GM12878 (cell line): ENCODE results near the gene BRME1. TPM values are rescaled to one million over a fixed set of nuclear protein-coding genes. Genes with fewer than 3 reads are reported as not detected.
A peak's percentile ranks its signal among the peaks of the same experiment; 100 is the strongest.

ENCODE experiments used
- CEBPB ChIP-seq, 2 experiments: fragments of 150-350 bp in 1 of 2; IDR thresholded peaks; 2 replicates each; pipeline ENCODE4 v1.6.1; 2012 to 2014; ENCODE audit warnings: low read depth in 2 of 2, low read length in 2 of 2, borderline replicate concordance in 1 of 2, inconsistent platforms in 1 of 2
- CHD2 ChIP-seq: IDR thresholded peaks from 2 replicates; pipeline ENCODE4 v1.6.1; 2011; ENCODE audit warnings: low read depth, low read length, improper control_type of control experiment, borderline replicate concordance
- EP300 ChIP-seq, 2 experiments: fragments of 150-350 bp in 1 of 2; IDR thresholded peaks; 2 replicates each; pipeline ENCODE4 v1.6.1; 2011 to 2012; ENCODE audit warnings: low read depth in 2 of 2, low read length in 2 of 2, borderline replicate concordance in 1 of 2, improper control_type of control experiment in 1 of 2, inconsistent platforms in 1 of 2; ENCODE audit not compliant: control insufficient read depth in 1 of 2
- ETV6 ChIP-seq, 2 experiments: fragments of 450-650 bp in 1 of 2; IDR thresholded peaks in 1 of 2; conservative IDR thresholded peaks in 1 of 2; 2 replicates each; pipeline ENCODE4 v1.6.1; 2014; ENCODE audit warnings: antibody characterized with exemption in 1 of 2, borderline replicate concordance in 1 of 2, low read depth in 1 of 2, mild to moderate bottlenecking in 1 of 2, moderate library complexity in 1 of 2
- HDAC6 ChIP-seq: fragments of 200-600 bp; sonication (generic); IDR thresholded peaks from one replicate; pipeline ENCODE4 v1.8.0; 2017; ENCODE audit warnings: antibody characterized with exemption; ENCODE audit not compliant: unreplicated experiment
- KDM1A ChIP-seq: fragments of 200-600 bp; sonication (generic); IDR thresholded peaks from 2 replicates; pipeline ENCODE4 v1.6.1; 2016; ENCODE audit warnings: borderline replicate concordance
- LARP7 ChIP-seq: fragments of 450-650 bp; IDR thresholded peaks from 2 replicates; pipeline ENCODE4 v1.6.1; 2017; ENCODE audit warnings: mild to moderate bottlenecking
- MEF2A ChIP-seq: IDR thresholded peaks from 2 replicates; pipeline ENCODE4 v1.6.1; 2011; ENCODE audit warnings: low read depth, mild to moderate bottlenecking, low read length, moderate library complexity; ENCODE audit not compliant: insufficient read depth
- NBN ChIP-seq: fragments of 450-650 bp; IDR thresholded peaks from 2 replicates; pipeline ENCODE4 v1.6.1; 2016
- RAD21 ChIP-seq: IDR thresholded peaks from 2 replicates; pipeline ENCODE4 v1.6.1; 2011; ENCODE audit warnings: mild to moderate bottlenecking, low read depth, low read length, moderate library complexity; ENCODE audit not compliant: insufficient read depth
- RUNX3 ChIP-seq: IDR thresholded peaks from 2 replicates; pipeline ENCODE4 v1.6.1; 2012; ENCODE audit warnings: low read length, inconsistent platforms
- TCF12 ChIP-seq: IDR thresholded peaks from 2 replicates; pipeline ENCODE4 v1.6.1; 2011; ENCODE audit warnings: low read depth, mild to moderate bottlenecking, low read length
- WRNIP1 ChIP-seq: IDR thresholded peaks from 2 replicates; pipeline ENCODE4 v1.6.1; 2011; ENCODE audit warnings: low read depth, low read length, improper control_type of control experiment, borderline replicate concordance
- ZNF217 ChIP-seq: fragments of 450-650 bp; IDR thresholded peaks from 2 replicates; pipeline ENCODE4 v1.6.1; 2017; ENCODE audit warnings: antibody characterized with exemption, mild to moderate bottlenecking
- ZNF384 ChIP-seq: IDR thresholded peaks from 2 replicates; pipeline ENCODE4 v1.6.1; 2012; ENCODE audit warnings: low read depth, mild to moderate bottlenecking, low read length, improper control_type of control experiment, borderline replicate concordance
- polyA plus RNA-seq, 11 experiments: library from polyadenylated mRNA; depleted of rRNA in 4 of 11; unstranded in 6 of 11; stranded (reverse) in 5 of 11; fragments of >200 nt; fragmentation: Nextera tagmentation in 4 of 11; fragmentation: Illumina TruSeq in 1 of 11; extraction: Ambion mirVana in 4 of 11; extraction: Trizol in 1 of 11; gene quantifications; 1 replicate in 1 of 11; 2 replicates in 10 of 11; pipeline versions ENCODE4 v1.2.1 to v1.2.3, GENCODE V29; 2011 to 2016; ENCODE audit warnings: inconsistent platforms in 2 of 11, missing spikeins in 2 of 11, low read depth in 1 of 11
- total RNA-seq, 4 experiments: library from RNA; depleted of rRNA in 3 of 4; stranded (reverse); fragments of >200 nt in 3 of 4; fragmentation: Illumina TruSeq in 1 of 4; extraction: Trizol in 1 of 4; gene quantifications; 2 replicates each; pipeline versions ENCODE4 v1.2.1 to v1.2.3, GENCODE V29; 2013 to 2021
- TF ChIP-seq, protein P1 (sequence below), 3 experiments: IDR thresholded peaks in 2 of 3; conservative IDR thresholded peaks in 1 of 3; 2 replicates each; pipeline ENCODE4 v1.5.1; 2011; ENCODE audit warnings: low read depth in 3 of 3, low read length in 3 of 3, mild to moderate bottlenecking in 3 of 3, control low read depth in 2 of 3, moderate library complexity in 2 of 3, inconsistent platforms in 1 of 3, mixed read lengths in 1 of 3; ENCODE audit not compliant: control insufficient read depth in 2 of 3, insufficient read depth in 1 of 3; ENCODE audit errors: extremely low read depth in 1 of 3
- TF ChIP-seq, protein P2 (sequence below): fragments of 450-650 bp; IDR thresholded peaks from 2 replicates; pipeline ENCODE4 v1.6.1; 2016; ENCODE audit warnings: mild to moderate bottlenecking
- TF ChIP-seq, protein P3 (sequence below): IDR thresholded peaks from 2 replicates; pipeline ENCODE4 v1.6.1; 2011; ENCODE audit warnings: mild to moderate bottlenecking, low read depth, low read length, moderate library complexity; ENCODE audit not compliant: insufficient replicate concordance
- TF ChIP-seq, protein P4 (sequence below): fragments of 450-650 bp; IDR thresholded peaks from 2 replicates; pipeline ENCODE4 v1.6.1; 2017; ENCODE audit warnings: mild to moderate bottlenecking, moderate library complexity

Gene BRME1
- total and polyA plus RNA-seq, 10 of the 15 experiments (the other 5 are each of a cell fraction or from before 2014, with no cell fraction given): 0.07 to 2.2 (median 1.1) TPM; not detected in 1

DNA sequence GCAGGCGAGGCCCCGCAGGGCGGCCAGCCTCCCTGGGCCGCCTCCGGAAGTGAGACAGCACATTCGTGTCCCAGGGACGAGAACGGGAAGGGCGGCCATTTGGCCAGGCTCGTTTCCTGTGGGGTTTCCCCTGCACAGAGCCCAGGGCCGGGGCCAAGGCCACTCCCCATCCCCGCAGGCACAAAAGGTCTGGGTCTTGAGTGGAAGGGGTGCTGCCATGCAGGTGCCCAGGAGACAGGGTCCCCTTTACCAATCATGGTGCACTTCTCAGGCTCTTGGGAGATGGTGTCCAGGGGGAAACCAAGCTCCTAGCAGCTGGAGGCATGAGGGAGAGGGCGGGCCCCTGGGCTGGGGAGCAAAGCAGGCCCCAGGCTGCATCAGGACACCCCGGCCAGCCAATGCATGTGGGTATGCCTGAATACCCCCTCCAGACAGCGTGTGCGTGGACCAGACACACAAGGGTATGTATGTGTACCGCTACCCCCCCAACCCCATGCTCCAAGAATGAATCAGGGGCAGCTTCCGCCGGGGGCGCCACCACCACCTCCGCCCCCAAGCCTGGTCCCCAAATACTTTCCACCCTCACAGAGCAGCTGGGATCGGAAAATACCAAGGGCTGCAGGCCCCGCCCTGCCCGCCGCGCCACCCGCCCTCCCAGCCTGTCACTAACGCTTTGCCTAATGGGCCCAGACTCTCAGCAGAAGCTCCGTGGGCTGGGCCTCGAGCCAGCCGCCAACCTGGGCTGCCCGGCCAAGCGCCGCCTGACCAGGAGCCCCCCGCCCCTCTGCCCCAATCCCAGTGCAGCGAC is 66.6 kb downstream of the BRME1 start (continued):
- TF ChIP-seq, protein P1, sequence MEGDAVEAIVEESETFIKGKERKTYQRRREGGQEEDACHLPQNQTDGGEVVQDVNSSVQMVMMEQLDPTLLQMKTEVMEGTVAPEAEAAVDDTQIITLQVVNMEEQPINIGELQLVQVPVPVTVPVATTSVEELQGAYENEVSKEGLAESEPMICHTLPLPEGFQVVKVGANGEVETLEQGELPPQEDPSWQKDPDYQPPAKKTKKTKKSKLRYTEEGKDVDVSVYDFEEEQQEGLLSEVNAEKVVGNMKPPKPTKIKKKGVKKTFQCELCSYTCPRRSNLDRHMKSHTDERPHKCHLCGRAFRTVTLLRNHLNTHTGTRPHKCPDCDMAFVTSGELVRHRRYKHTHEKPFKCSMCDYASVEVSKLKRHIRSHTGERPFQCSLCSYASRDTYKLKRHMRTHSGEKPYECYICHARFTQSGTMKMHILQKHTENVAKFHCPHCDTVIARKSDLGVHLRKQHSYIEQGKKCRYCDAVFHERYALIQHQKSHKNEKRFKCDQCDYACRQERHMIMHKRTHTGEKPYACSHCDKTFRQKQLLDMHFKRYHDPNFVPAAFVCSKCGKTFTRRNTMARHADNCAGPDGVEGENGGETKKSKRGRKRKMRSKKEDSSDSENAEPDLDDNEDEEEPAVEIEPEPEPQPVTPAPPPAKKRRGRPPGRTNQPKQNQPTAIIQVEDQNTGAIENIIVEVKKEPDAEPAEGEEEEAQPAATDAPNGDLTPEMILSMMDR (IDR thresholded peaks at IDR 0.05 in 2 of 3, conservative IDR thresholded peaks at IDR 0.05 in 1 of 3; ENCODE audit: control insufficient read depth in 2 of 3, extremely low read depth in 1 of 3, insufficient read depth in 1 of 3, low read depth in 3 of 3, low read length in 3 of 3): 0 out of 6 replicates have a peak, but pooled peaks of 1 of the 3 experiments have one; percentile 8
- TF ChIP-seq WRNIP1 (0 out of 2 replicates have a peak, but pooled peaks have one; percentile 4), LARP7 (peak; percentile 76; the same call in 1 of the 2 replicates), CHD2 (0 out of 2 replicates have a peak, but pooled peaks have one; percentile 37), CEBPB (IDR thresholded peaks at IDR 0.05; ENCODE audit: borderline replicate concordance in 1 of 2, low read depth in 2 of 2, low read length in 2 of 2) (no peak), NBN (peak; percentile 73; the same call in 1 of the 2 replicates), ETV6 (conservative IDR thresholded peaks at IDR 0.05 in 1 of 2, IDR thresholded peaks at IDR 0.05 in 1 of 2; ENCODE audit: borderline replicate concordance in 1 of 2, low read depth in 1 of 2) (peak in 1 of 2 experiments; percentile 90; a peak in 2 of 4 replicates), MEF2A (peak; percentile 16; the same call in 1 of the 2 replicates), ZNF217 (no peak), TCF12 (peak; percentile 14; the same call in 1 of the 2 replicates), ZNF384 (no peak), HDAC6 (no peak), EP300 (IDR thresholded peaks at IDR 0.05; ENCODE audit: borderline replicate concordance in 1 of 2, control insufficient read depth in 1 of 2, low read depth in 2 of 2, low read length in 2 of 2) (0 out of 4 replicates have a peak, but pooled peaks of 1 of the 2 experiments have one; percentile 11), KDM1A (no peak), RAD21 (no peak; the same call in 1 of the 2 replicates), RUNX3 (peak; percentile 63)
- TF ChIP-seq, protein P2, sequence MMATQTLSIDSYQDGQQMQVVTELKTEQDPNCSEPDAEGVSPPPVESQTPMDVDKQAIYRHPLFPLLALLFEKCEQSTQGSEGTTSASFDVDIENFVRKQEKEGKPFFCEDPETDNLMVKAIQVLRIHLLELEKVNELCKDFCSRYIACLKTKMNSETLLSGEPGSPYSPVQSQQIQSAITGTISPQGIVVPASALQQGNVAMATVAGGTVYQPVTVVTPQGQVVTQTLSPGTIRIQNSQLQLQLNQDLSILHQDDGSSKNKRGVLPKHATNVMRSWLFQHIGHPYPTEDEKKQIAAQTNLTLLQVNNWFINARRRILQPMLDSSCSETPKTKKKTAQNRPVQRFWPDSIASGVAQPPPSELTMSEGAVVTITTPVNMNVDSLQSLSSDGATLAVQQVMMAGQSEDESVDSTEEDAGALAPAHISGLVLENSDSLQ: peak; percentile 69; the same call in 1 of the 2 replicates
- TF ChIP-seq, protein P3, sequence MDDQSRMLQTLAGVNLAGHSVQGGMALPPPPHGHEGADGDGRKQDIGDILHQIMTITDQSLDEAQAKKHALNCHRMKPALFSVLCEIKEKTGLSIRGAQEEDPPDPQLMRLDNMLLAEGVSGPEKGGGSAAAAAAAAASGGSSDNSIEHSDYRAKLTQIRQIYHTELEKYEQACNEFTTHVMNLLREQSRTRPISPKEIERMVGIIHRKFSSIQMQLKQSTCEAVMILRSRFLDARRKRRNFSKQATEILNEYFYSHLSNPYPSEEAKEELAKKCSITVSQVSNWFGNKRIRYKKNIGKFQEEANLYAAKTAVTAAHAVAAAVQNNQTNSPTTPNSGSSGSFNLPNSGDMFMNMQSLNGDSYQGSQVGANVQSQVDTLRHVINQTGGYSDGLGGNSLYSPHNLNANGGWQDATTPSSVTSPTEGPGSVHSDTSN: peak; percentile 43
- TF ChIP-seq, protein P4, sequence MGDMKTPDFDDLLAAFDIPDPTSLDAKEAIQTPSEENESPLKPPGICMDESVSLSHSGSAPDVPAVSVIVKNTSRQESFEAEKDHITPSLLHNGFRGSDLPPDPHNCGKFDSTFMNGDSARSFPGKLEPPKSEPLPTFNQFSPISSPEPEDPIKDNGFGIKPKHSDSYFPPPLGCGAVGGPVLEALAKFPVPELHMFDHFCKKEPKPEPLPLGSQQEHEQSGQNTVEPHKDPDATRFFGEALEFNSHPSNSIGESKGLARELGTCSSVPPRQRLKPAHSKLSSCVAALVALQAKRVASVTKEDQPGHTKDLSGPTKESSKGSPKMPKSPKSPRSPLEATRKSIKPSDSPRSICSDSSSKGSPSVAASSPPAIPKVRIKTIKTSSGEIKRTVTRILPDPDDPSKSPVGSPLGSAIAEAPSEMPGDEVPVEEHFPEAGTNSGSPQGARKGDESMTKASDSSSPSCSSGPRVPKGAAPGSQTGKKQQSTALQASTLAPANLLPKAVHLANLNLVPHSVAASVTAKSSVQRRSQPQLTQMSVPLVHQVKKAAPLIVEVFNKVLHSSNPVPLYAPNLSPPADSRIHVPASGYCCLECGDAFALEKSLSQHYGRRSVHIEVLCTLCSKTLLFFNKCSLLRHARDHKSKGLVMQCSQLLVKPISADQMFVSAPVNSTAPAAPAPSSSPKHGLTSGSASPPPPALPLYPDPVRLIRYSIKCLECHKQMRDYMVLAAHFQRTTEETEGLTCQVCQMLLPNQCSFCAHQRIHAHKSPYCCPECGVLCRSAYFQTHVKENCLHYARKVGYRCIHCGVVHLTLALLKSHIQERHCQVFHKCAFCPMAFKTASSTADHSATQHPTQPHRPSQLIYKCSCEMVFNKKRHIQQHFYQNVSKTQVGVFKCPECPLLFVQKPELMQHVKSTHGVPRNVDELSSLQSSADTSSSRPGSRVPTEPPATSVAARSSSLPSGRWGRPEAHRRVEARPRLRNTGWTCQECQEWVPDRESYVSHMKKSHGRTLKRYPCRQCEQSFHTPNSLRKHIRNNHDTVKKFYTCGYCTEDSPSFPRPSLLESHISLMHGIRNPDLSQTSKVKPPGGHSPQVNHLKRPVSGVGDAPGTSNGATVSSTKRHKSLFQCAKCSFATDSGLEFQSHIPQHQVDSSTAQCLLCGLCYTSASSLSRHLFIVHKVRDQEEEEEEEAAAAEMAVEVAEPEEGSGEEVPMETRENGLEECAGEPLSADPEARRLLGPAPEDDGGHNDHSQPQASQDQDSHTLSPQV: no peak
